Gastrocnemius medialis (tissue), 4 donors: Measurements from ENCODE around the gene PCSK5. TPM values are rescaled to one million over a fixed set of nuclear protein-coding genes. Genes with fewer than 3 reads are reported as not detected.

Source experiments
- ATAC-seq, 2 donors: fragments of 150-250 bp; one replicate each; pipeline ENCODE4 v1.9.1; 2016
- DNase-seq, 2 donors: peaks; one replicate each; pipeline ENCODE4 v3.0.0-alpha.2; 2019
- H3K27ac ChIP-seq, 4 donors: fragments of 200-600 bp; sonication (generic); 1 replicate in 1 of 4; 2 replicates in 3 of 4; pipeline ENCODE4 v1.5.1; 2016 to 2018; ENCODE audit warnings: mild to moderate bottlenecking in 2 of 4, moderate library complexity in 1 of 4
- H3K27me3 ChIP-seq, 3 donors: fragments of 200-600 bp; sonication (generic) in 2 of 3; 1 replicate in 1 of 3; 2 replicates in 2 of 3; pipeline versions ENCODE4 v1.5.1 to v1.6.0; 2016 to 2019; ENCODE audit warnings: mild to moderate bottlenecking in 1 of 3, moderate library complexity in 1 of 3
- H3K36me3 ChIP-seq, 2 donors: fragments of 200-600 bp; sonication (generic) in 1 of 2; one replicate each; pipeline ENCODE4 v1.5.1; 2017 to 2018
- H3K4me1 ChIP-seq, 2 donors: fragments of 200-600 bp; sonication (generic) in 1 of 2; one replicate each; pipeline ENCODE4 v1.5.1; 2016 to 2017; ENCODE audit warnings: mild to moderate bottlenecking in 2 of 2
- H3K4me3 ChIP-seq, 4 donors: fragments of 200-600 bp; sonication (generic) in 3 of 4; 1 replicate in 1 of 4; 2 replicates in 3 of 4; pipeline ENCODE4 v1.5.1; 2016 to 2019; ENCODE audit warnings: mild to moderate bottlenecking in 2 of 4
- H3K9me3 ChIP-seq, 3 donors: fragments of 200-600 bp; sonication (generic) in 2 of 3; 1 replicate in 1 of 3; 2 replicates in 2 of 3; pipeline ENCODE4 v1.5.1; 2016 to 2019
- POLR2A ChIP-seq, 2 donors: fragments of 450-650 bp; IDR thresholded peaks; one replicate each; pipeline ENCODE4 v1.6.1; 2017; ENCODE audit warnings: antibody characterized with exemption in 2 of 2, mild to moderate bottlenecking in 2 of 2, moderate library complexity in 2 of 2
- in situ Hi-C, 4 donors: fragments of 200-750 bp; cut with MboI; loops; one replicate each; pipeline versions ENCODE4 v1.15.0 to v1.8.0; 2017; ENCODE audit warnings: low sequenced_read_pairs in 4 of 4
- intact Hi-C: fragments of 100-400 bp; cut with DNase I; formaldehyde crosslinking; loops from one replicate; pipeline ENCODE4 v1.15.1; 2023; ENCODE audit warnings: low total_unique reads
- total RNA-seq, 4 donors: library from RNA; depleted of rRNA; stranded (reverse); fragments of >200 nt; gene quantifications; one replicate each; pipeline versions ENCODE4 v1.1.0 to v1.2.3, GENCODE V29; 2016
- TF ChIP-seq, protein P1 (sequence below), 5 experiments: fragments of 450-650 bp in 3 of 5; fragments of 200-600 bp in 2 of 5; sonication (generic) in 2 of 5; IDR thresholded peaks in 4 of 5; conservative IDR thresholded peaks in 1 of 5; 1 replicate in 4 of 5; 2 replicates in 1 of 5; pipeline ENCODE4 v1.5.1; 2016 to 2019; ENCODE audit warnings: antibody characterized with exemption in 5 of 5, mild to moderate bottlenecking in 3 of 5, moderate library complexity in 3 of 5

The PCSK5 gene
- total RNA-seq, 4 donors from 2014 or later = 1.3 to 8.3 (median 3.2) TPM

DNA sequence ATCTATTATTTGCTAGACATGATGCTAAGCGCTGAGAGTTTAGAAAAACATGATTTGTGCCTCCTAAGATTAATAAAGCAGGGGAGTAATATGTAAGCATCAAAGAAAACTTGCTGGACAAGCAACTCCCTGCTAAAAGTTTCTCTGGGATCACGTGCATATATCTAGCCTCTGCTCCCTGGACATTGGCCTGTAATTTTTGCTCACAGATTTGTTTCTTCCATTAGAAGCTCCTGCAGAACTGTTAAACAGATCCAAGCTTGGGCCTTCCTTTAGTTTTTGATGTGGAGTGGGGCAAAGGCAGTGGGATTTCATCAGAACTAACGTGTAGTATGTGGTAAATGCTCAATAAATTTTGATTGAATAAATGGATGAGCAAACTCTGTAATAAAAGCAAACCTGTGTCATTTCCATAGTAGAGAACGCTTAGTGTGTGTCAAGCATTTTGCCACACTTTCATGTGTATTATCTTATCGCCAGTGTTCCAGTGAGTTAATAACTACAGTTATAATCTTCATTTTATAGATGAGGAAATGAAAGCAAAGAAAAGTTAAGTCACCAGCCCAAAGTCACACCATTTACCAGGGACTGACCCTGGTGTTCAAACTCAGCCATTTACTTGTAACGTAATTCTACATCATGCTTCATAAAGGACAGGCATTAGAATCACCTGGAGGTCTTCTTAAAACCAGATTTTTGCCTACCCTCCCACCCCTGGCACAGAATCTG, 100.3 kb downstream of the PCSK5 start:
- intact Hi-C loops (no loop called here), in situ Hi-C loops (no loop called here)
- no peak for ATAC-seq
- TF ChIP-seq, protein P1, sequence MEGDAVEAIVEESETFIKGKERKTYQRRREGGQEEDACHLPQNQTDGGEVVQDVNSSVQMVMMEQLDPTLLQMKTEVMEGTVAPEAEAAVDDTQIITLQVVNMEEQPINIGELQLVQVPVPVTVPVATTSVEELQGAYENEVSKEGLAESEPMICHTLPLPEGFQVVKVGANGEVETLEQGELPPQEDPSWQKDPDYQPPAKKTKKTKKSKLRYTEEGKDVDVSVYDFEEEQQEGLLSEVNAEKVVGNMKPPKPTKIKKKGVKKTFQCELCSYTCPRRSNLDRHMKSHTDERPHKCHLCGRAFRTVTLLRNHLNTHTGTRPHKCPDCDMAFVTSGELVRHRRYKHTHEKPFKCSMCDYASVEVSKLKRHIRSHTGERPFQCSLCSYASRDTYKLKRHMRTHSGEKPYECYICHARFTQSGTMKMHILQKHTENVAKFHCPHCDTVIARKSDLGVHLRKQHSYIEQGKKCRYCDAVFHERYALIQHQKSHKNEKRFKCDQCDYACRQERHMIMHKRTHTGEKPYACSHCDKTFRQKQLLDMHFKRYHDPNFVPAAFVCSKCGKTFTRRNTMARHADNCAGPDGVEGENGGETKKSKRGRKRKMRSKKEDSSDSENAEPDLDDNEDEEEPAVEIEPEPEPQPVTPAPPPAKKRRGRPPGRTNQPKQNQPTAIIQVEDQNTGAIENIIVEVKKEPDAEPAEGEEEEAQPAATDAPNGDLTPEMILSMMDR (IDR thresholded peaks at IDR 0.05 in 4 of 5, conservative IDR thresholded peaks at IDR 0.05 in 1 of 5) = no peak
- TF ChIP-seq POLR2A (IDR thresholded peaks at IDR 0.05) = no peak
- H3K27ac ChIP-seq = no peak overlapping the region
- no peaks in the 10 kb centered on the region for H3K27me3 ChIP-seq
- no peak overlapping the region for H3K4me3 ChIP-seq
- H3K36me3 ChIP-seq = no peaks in the 10 kb centered on the region
- no peaks in the 10 kb centered on the region for H3K9me3 ChIP-seq
- no peaks in the 10 kb centered on the region for H3K4me1 ChIP-seq
- no peak for DNase-seq

DNA sequence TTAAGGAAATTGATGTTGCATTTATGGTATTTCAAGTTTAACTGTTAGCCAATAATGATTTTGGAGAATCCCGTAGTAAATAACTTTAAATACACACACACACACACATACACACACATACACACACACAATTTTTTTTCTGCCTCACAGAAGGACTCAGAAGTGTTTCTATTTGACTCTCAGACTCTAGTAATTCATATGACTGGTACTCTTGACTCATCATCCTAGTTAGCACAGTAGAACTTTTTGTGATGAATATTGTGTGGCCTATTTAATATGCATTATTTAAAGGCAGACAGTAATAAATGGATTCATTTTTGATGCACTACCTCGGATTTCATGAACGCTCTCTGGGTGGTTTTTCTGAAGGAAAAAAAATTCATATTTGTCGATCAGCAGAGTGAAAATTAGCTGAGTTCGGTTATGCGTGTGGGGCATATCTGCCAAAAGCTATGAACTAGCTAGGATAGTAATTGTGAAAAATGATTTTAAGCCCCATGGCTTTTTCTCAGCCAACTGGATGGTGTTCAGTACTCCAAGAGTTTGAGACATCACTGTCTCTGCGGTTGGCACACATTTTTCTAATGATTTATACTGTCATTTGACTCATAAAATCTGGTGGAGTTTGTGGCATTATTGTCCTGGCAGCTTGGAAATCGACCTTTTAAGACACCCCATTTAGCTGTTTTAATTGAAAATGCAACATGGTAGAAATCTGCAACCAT, 102.2 kb downstream of the PCSK5 start:
- no peak for TF ChIP-seq POLR2A (IDR thresholded peaks at IDR 0.05)
- TF ChIP-seq, protein P1 (IDR thresholded peaks at IDR 0.05 in 4 of 5, conservative IDR thresholded peaks at IDR 0.05 in 1 of 5) = no peak
- intact Hi-C loops = no loop called here
- no peaks in the 10 kb centered on the region for H3K9me3 ChIP-seq
- no peak overlapping the region for H3K4me3 ChIP-seq
- DNase-seq = no peak
- in situ Hi-C loops = no loop called here
- no peaks in the 10 kb centered on the region for H3K36me3 ChIP-seq
- H3K27me3 ChIP-seq = no peaks in the 10 kb centered on the region
- H3K27ac ChIP-seq = no peak overlapping the region
- H3K4me1 ChIP-seq = no peaks in the 10 kb centered on the region
- ATAC-seq = no peak

DNA sequence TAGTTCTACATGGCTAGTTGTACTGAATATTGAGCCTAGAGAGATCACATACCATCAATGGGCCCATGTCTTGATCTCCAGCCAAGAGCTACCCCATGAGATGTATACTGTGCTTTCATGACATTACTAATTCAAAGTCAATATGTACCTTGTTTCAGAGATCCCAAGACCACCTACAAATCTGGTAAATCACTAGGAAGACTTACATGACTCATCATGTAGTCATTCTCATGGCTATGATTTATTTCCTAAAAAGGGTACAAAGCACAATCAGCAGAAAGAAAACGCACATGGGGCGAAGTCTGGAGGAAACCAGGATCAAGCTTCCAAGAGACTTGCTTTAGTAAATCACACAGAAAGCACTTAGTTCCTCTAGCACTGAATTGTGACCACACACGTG, 103.0 kb downstream of the PCSK5 start:
- no peak overlapping the region for H3K27ac ChIP-seq
- intact Hi-C loops (no loop called here), in situ Hi-C loops (no loop called here)
- H3K4me1 ChIP-seq = no peaks in the 10 kb centered on the region
- H3K4me3 ChIP-seq = no peak overlapping the region
- ATAC-seq (no peak), DNase-seq (no peak)
- H3K36me3 ChIP-seq = no peaks in the 10 kb centered on the region
- no peaks in the 10 kb centered on the region for H3K27me3 ChIP-seq
- TF ChIP-seq POLR2A (IDR thresholded peaks at IDR 0.05) = no peak
- TF ChIP-seq, protein P1 (IDR thresholded peaks at IDR 0.05 in 4 of 5, conservative IDR thresholded peaks at IDR 0.05 in 1 of 5) = no peak
- H3K9me3 ChIP-seq = no peaks in the 10 kb centered on the region

DNA sequence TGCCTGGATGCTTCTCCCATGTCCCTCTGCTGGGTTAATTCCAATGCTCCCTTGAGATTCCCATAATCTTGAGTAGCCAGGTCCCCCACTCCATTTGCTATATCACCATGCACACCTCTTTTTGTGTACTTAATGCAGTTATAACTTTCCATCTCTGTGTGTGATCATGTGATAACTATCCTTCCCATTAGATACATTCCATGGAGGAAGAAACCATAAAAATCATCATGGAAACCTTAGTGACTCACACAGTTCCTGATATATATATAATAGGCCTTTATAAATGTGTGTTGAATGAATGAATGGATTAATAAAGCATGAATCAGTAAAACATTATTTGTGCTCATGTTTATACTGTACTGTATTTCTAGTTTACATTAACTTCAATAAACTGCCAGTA, 104.6 kb downstream of the PCSK5 start:
- in situ Hi-C loops = no loop called here
- ATAC-seq = no peak
- Histone ChIP-seq H3K4me1 (no peaks in the 10 kb centered on the region), H3K4me3 (no peak overlapping the region), H3K9me3 (no peaks in the 10 kb centered on the region), H3K27ac (no peak overlapping the region), H3K27me3 (no peaks in the 10 kb centered on the region), H3K36me3 (no peaks in the 10 kb centered on the region)
- intact Hi-C loops = no loop called here
- no peak for TF ChIP-seq POLR2A (IDR thresholded peaks at IDR 0.05)
- TF ChIP-seq, protein P1 (IDR thresholded peaks at IDR 0.05 in 4 of 5, conservative IDR thresholded peaks at IDR 0.05 in 1 of 5) = no peak
- no peak for DNase-seq
